Measurements from ENCODE around the gene CFAP97D2.

CFAP97D2 gene

DNA sequence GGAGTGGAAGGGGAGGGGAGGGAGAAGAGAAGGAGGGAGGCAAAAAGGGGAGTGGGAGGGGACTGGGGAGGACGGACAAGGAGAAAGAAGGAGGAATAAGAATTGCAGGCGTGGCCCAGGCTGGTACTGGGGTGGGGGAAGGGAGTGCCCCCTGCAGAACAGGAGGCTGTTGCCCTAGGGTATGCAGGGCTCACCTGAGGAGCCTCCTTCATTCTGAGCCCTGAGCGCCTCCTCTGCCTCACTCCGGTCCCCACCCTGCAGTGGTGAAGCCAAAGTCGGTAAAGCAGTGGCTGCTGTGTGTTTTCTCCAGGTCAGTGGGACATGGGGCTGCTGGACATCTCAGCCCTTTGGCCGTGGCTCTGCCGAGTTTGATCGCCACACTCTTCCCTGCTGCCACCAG is 46.6 kb downstream of the CFAP97D2 start:
- H3K27ac ChIP-seq (ENCODE audit: low read length) = peak overlapping the region; percentile 5; the same call in 1 of the 2 replicates
- DNase-seq = no peak
- H3K79me2 ChIP-seq (ENCODE audit: low read length) = no peaks in the 10 kb centered on the region
- H3K9me3 ChIP-seq (replicated peaks; ENCODE audit: insufficient read depth, low read length) = no peaks in the 10 kb centered on the region
- H3F3A ChIP-seq (ENCODE audit: insufficient read depth, low read length) = peaks cover 24% of the 10 kb centered on the region
- H3K9me2 ChIP-seq (replicated peaks; ENCODE audit: insufficient read depth, low read length) = no peaks in the 10 kb centered on the region
- no peaks in the 10 kb centered on the region for H3K36me3 ChIP-seq (replicated peaks; ENCODE audit: insufficient read depth, low read length)
- TF ChIP-seq, protein P1, sequence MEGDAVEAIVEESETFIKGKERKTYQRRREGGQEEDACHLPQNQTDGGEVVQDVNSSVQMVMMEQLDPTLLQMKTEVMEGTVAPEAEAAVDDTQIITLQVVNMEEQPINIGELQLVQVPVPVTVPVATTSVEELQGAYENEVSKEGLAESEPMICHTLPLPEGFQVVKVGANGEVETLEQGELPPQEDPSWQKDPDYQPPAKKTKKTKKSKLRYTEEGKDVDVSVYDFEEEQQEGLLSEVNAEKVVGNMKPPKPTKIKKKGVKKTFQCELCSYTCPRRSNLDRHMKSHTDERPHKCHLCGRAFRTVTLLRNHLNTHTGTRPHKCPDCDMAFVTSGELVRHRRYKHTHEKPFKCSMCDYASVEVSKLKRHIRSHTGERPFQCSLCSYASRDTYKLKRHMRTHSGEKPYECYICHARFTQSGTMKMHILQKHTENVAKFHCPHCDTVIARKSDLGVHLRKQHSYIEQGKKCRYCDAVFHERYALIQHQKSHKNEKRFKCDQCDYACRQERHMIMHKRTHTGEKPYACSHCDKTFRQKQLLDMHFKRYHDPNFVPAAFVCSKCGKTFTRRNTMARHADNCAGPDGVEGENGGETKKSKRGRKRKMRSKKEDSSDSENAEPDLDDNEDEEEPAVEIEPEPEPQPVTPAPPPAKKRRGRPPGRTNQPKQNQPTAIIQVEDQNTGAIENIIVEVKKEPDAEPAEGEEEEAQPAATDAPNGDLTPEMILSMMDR (IDR thresholded peaks at IDR 0.05; ENCODE audit: low read length) = no peak
- TF ChIP-seq EZH2phosphoT487 (IDR thresholded peaks at IDR 0.05; ENCODE audit: low read length) = no peak
- no peak for TF ChIP-seq EZH2 (optimal IDR thresholded peaks at IDR 0.05; ENCODE audit: low read depth, low read length)
- no peak overlapping the region for H3K9ac ChIP-seq (ENCODE audit: low read length)
- H2AFZ ChIP-seq (ENCODE audit: low read length) = 0 out of 2 replicates have a peak overlapping the region, but pooled peaks have one; percentile 19
- no peak overlapping the region for H3K4me2 ChIP-seq (ENCODE audit: low read depth, low read length)
- H3K4me3 ChIP-seq (ENCODE audit: low read length) = no peak overlapping the region
- no peaks in the 10 kb centered on the region for H3K27me3 ChIP-seq (replicated peaks; ENCODE audit: insufficient read depth, low read length)
- peaks cover 44% of the 10 kb centered on the region for H3K4me1 ChIP-seq (ENCODE audit: low read length)
- no peaks in the 10 kb centered on the region for H4K20me1 ChIP-seq (ENCODE audit: insufficient read depth, low read length)

DNA sequence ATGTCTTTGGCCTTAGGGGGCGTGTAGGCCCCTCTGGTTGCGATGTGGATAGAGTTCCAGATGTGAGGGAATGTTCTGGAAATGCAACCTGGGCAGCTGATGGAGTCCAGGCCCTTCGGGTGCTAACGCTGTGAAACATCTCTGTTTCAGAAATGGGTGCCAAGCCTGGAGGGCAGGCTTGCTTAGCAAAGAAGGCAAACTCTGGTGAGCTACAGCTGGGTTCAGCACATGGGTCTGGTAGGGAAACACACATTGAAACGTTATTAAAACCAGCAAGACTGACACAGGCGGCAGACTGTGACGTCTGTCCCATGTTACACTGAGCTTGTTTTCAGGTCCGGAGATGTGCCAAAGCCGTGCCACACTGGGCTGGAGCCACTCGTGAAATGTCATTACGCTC is 47.0 kb downstream of the CFAP97D2 start:
- Histone ChIP-seq H3K36me3 (replicated peaks; ENCODE audit: insufficient read depth, low read length) (no peaks in the 10 kb centered on the region), H3K79me2 (ENCODE audit: low read length) (no peaks in the 10 kb centered on the region), H3K27me3 (replicated peaks; ENCODE audit: insufficient read depth, low read length) (no peaks in the 10 kb centered on the region), H2AFZ (ENCODE audit: low read length) (0 out of 2 replicates have a peak overlapping the region, but pooled peaks have one; percentile 19), H3K27ac (ENCODE audit: low read length) (peak overlapping the region; percentile 5; the same call in 1 of the 2 replicates), H3K4me1 (ENCODE audit: low read length) (peaks cover 44% of the 10 kb centered on the region), H3K9me3 (replicated peaks; ENCODE audit: insufficient read depth, low read length) (no peaks in the 10 kb centered on the region), H3K4me2 (ENCODE audit: low read depth, low read length) (no peak overlapping the region; the same call in 1 of the 2 replicates), H3K9ac (ENCODE audit: low read length) (no peak overlapping the region), H3F3A (ENCODE audit: insufficient read depth, low read length) (peaks cover 24% of the 10 kb centered on the region), H3K9me2 (replicated peaks; ENCODE audit: insufficient read depth, low read length) (no peaks in the 10 kb centered on the region), H3K4me3 (ENCODE audit: low read length) (no peak overlapping the region), H4K20me1 (ENCODE audit: insufficient read depth, low read length) (no peaks in the 10 kb centered on the region)
- TF ChIP-seq, protein P1 (IDR thresholded peaks at IDR 0.05; ENCODE audit: low read length) = no peak
- TF ChIP-seq EZH2phosphoT487 (IDR thresholded peaks at IDR 0.05; ENCODE audit: low read length) (no peak), EZH2 (optimal IDR thresholded peaks at IDR 0.05; ENCODE audit: low read depth, low read length) (no peak)
- DNase-seq = peak; percentile 19

DNA sequence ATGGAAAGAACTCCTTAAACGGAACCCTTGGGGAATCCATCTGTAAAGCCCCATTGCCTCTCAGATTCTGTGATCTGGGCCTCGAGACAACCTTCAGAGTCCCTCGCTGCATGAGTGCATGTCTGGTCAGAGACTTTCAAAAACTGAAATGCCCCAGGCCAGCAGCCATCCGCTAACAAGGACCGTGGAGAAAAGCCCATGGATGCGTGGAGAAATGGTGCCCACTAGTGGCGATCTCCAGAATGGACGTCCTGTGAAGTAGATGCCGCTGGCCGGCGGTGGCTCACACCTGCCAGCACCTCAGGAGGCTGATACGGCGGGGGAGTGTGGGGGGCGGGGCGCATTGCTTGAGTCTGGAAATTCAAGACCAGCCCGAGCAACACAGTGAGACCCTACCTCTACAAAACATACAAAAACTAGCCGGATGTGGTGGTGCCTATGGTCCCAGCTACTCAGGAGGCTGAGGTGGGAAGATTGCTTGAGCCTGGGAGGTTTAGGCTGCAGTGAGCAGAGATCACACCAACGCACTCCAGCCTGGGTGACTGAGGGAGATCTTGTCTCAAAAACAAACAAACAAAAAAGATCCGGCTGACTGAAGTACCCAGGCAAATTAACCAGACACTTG is 47.8 kb downstream of the CFAP97D2 start:
- Histone ChIP-seq H3K27me3 (replicated peaks; ENCODE audit: insufficient read depth, low read length) (no peaks in the 10 kb centered on the region), H3K9ac (ENCODE audit: low read length) (peak overlapping the region; percentile 24; the same call in 1 of the 2 replicates), H3K27ac (ENCODE audit: low read length) (peak overlapping the region; percentile 5; the same call in 1 of the 2 replicates), H3K36me3 (replicated peaks; ENCODE audit: insufficient read depth, low read length) (no peaks in the 10 kb centered on the region), H3K9me3 (replicated peaks; ENCODE audit: insufficient read depth, low read length) (no peaks in the 10 kb centered on the region), H3K79me2 (ENCODE audit: low read length) (no peaks in the 10 kb centered on the region), H3K4me1 (ENCODE audit: low read length) (peaks cover 36% of the 10 kb centered on the region), H3K4me3 (ENCODE audit: low read length) (no peak overlapping the region), H4K20me1 (ENCODE audit: insufficient read depth, low read length) (no peaks in the 10 kb centered on the region), H3K9me2 (replicated peaks; ENCODE audit: insufficient read depth, low read length) (no peaks in the 10 kb centered on the region), H3K4me2 (ENCODE audit: low read depth, low read length) (peak overlapping the region; percentile 21; the same call in 1 of the 2 replicates), H3F3A (ENCODE audit: insufficient read depth, low read length) (peaks cover 22% of the 10 kb centered on the region), H2AFZ (ENCODE audit: low read length) (no peak overlapping the region)
- TF ChIP-seq EZH2phosphoT487 (IDR thresholded peaks at IDR 0.05; ENCODE audit: low read length) (no peak), EZH2 (optimal IDR thresholded peaks at IDR 0.05; ENCODE audit: low read depth, low read length) (no peak)
- TF ChIP-seq, protein P1 (IDR thresholded peaks at IDR 0.05; ENCODE audit: low read length) = peak; percentile 90
- peak; percentile 90 for DNase-seq
